Stimulated activated CD4-positive, alpha-beta T cell treated with anti-CD3 and anti-CD28 coated beads, Interleukin-4, amount 100 ng/mL, for 1 hour (primary cell): ENCODE measurements around the gene GRAPL.
"Not testable (repeated sequence)": the region's sequence is repeated elsewhere in the genome, so short reads cannot be mapped to it uniquely, and the experiment has no call there.

Source experiments
- DNase-seq: peaks from one replicate; pipeline ENCODE4 v3.0.0-alpha.2; 2020

The GRAPL gene

DNA sequence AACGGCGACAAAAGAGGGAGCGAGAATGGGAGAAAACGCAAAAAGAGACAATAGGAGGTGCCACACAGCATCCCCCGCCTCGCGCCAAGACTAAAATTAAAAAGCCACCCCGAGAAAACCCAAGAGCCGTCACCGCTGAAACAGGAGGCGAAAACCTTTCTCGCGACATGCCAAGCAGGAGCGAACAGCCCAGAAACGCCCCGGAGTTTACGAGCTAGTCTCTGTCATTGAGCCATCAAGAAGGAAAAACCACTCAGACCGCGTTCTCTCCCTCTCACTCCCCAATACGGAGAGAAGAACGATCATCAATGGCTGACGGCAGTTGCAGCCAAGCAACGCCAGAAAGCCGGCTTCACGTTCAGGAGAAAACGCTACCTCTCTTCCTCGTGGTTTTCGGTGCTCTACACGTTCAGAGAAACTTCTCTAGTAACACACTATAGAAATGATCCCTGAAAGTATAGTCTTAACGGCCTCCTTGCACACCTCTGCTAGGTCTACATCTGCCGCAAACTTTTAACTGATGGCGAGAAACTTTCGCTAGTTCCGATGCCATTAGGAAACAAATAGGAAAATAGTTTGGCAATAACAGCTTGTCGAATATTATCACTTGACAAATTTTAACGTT lies 62.5 kb downstream of the GRAPL start:
- DNase-seq = not testable (repeated sequence)

DNA sequence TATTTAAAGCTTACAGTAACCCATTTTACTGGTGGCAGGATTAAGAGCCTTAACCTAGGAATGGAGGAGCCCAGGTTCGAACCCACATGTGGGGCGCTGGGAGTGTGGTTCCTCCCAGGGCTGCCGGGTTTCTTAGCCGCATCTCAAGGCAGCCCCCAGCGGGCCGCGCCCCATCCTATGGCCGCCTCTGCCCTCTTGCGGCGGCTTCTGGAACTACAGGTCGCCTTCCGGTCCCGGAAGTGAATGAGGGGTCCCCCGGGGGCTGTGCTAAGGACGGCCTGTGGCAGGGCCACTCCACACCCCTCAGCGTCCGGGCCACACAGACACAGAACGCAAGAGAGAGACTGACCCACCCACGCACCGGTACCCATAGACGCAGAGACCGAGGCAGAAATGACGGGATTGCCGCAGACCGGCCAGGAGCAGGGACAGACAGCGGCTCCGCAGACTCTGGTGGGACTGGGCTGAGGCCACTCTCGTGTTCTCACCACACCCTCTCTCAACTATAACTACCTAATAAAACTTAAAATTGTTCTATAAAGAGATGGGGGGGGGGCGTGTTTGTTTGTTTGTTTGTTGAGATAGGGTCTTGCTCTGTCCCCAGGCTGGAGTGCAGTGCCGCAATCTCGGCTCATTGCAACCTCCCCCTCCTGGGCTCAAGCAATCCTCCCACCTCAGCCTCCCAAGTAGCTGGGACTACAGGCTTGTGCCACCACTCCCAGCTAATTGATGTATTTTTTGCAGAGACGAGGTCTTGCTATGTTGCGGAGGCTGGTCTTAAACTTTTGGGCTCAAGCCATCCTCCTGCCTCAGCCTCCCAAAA lies 69.2 kb downstream of the GRAPL start:
- DNase-seq = peak; percentile 5

GRCh38 chr17:19202448-19202847 lies 75.1 kb downstream of the GRAPL start:
- not testable (repeated sequence) for DNase-seq

DNA sequence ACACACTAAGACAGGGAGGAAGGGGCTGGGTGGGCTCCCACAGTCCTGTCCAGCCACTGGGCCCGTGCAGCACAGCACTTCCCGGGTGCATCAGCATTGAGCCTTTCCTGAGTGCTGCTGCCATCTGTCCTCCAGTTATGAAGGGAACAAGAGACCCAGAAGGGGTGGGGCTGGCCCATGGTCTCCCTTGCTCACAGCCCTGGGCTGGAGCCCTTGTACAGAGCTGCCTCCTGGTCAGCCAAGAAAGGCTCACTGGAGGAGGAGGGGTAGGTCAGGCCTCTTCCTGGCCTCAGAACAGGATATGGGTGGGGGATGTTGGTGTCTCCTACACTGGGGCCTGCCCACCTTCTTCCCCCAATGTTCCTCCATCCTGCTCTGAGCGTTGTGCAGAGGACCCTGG lies 76.0 kb downstream of the GRAPL start:
- not testable (repeated sequence) for DNase-seq
